ENCODE data around the gene SPEG.

SPEG gene

DNA sequence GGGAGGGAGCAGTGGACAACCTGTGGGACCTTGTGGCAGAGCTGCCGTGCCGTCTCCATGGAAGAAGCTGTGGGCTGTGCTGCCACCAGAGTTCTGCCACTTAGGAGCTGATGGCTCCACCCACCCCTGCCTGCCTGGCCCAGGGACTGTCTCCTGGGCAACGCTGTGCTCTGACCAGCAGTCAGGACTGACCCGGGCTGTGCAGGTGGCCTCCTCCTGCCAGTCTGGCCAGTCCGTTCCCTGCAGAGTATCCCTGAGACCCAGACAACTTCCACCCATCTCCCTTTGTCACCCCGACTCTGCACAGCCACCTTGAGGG, 92.4 kb downstream of the SPEG start:
- no peak for DNase-seq (ENCODE audit: low spot score)

DNA sequence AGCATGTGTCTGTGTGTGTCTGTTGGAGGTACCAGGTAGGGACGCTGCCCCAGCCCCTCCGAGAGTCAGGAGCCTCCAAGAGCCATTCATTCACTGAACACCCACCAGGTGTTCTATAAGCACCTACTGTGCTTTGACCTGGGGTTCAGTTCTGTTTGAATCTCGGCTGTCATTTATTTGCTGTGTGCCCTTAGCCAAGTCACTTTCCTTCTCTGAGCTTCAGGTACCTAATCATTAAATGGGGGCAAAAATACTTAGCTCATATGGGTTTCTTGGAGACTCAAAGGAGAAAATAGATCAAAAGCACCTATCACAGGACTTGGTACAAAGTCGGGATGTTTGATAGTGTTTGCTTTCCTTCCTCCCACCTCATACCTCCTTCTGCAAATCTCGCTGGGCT, 92.8 kb downstream of the SPEG start:
- no peak for DNase-seq (ENCODE audit: low spot score)
- TF ChIP-seq, protein P1, sequence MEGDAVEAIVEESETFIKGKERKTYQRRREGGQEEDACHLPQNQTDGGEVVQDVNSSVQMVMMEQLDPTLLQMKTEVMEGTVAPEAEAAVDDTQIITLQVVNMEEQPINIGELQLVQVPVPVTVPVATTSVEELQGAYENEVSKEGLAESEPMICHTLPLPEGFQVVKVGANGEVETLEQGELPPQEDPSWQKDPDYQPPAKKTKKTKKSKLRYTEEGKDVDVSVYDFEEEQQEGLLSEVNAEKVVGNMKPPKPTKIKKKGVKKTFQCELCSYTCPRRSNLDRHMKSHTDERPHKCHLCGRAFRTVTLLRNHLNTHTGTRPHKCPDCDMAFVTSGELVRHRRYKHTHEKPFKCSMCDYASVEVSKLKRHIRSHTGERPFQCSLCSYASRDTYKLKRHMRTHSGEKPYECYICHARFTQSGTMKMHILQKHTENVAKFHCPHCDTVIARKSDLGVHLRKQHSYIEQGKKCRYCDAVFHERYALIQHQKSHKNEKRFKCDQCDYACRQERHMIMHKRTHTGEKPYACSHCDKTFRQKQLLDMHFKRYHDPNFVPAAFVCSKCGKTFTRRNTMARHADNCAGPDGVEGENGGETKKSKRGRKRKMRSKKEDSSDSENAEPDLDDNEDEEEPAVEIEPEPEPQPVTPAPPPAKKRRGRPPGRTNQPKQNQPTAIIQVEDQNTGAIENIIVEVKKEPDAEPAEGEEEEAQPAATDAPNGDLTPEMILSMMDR (IDR thresholded peaks at IDR 0.05; ENCODE audit: extremely low read depth, missing control alignments): no peak

More for the DNA sequence above, 92.4 kb downstream of the SPEG start:
- TF ChIP-seq, protein P1 (IDR thresholded peaks at IDR 0.05; ENCODE audit: extremely low read depth, missing control alignments): no peak

DNA sequence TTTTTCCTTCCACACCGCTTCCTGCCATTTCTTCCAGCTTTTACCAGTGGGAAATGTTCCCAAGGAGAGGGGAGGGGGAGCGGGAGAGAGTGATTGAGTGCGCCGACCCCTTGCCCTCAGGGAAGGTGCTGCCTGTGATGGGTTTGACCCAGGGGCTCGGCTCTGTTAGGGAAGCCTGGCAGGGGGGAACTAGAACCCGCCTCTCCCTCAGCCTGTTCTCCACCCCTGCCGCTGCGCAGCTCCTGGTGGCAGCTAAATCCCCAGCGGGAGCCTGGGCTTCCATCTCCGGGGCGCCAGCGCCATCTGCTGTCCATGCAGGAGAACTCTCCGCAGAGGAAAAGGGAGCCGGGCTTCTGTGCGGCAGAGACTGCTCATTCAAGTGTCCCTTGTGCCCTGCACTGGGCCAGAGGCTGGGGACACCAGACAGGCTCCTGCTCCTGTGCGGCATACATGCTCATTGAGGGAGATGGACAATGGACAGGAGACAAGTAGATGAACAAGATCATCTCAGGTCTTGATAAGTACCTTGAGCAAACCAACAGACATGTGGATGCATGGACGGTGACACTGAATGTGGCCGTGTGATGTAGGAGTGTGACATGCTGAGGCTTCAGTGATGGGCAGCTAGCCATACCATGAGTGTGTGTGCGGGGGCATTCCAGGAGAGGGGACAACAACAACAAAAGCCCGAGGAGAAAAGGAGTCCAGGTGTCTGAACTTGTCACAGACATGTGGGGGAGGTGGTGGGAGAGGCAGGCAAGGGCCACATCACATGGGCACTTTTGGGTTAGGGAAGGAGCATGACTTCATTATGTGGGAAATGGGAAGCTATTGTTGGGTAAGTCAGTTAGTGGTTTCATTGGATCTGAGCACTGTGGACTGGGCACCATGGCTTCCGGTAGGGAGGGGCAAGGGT, 95.7 kb downstream of the SPEG start:
- DNase-seq (ENCODE audit: low spot score): peak; percentile 93
- TF ChIP-seq, protein P1 (IDR thresholded peaks at IDR 0.05; ENCODE audit: extremely low read depth, missing control alignments): peak; percentile 89

DNA sequence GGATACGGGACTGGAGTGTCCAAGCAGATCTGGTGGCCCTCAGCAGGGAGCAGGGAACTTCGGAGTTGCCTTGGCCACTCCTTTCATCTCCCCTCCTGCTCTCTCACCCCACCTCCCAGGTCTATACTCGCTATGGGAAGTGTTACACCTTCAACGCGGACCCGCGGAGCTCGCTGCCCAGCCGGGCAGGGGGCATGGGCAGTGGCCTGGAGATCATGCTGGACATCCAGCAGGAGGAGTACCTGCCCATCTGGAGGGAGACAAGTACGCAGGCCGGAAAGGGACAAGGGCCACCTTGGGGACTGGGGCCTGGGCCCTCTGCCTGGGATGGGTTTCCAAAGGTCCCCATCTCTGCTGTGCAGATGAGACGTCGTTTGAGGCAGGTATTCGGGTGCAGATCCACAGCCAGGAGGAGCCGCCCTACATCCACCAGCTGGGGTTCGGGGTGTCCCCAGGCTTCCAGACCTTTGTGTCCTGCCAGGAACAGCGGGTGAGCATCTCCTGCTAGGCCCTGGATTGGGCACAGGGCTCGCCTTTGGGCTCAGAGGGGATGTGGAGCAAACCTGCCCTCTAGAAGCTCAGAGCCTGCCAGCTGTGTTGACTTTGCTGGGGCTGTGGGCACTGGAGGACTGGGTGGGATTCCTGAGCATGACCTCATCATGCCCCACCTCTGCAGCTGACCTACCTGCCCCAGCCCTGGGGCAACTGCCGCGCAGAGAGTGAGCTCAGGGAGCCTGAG, 97.2 kb downstream of the SPEG start:
- DNase-seq (ENCODE audit: low spot score): no peak
- TF ChIP-seq, protein P1 (IDR thresholded peaks at IDR 0.05; ENCODE audit: extremely low read depth, missing control alignments): no peak

DNA sequence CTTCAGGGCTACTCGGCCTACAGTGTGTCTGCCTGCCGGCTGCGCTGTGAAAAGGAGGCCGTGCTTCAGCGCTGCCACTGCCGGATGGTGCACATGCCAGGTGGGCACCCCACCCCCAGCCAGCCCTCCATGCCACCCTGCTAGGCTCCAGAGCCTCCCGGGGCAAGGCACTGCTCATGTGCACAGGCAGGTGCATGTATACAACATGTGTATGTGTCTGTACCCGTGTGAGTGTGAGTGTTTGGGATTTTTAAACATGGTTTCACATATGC, 97.7 kb downstream of the SPEG start:
- DNase-seq (ENCODE audit: low spot score): no peak
- TF ChIP-seq, protein P1 (IDR thresholded peaks at IDR 0.05; ENCODE audit: extremely low read depth, missing control alignments): no peak

DNA sequence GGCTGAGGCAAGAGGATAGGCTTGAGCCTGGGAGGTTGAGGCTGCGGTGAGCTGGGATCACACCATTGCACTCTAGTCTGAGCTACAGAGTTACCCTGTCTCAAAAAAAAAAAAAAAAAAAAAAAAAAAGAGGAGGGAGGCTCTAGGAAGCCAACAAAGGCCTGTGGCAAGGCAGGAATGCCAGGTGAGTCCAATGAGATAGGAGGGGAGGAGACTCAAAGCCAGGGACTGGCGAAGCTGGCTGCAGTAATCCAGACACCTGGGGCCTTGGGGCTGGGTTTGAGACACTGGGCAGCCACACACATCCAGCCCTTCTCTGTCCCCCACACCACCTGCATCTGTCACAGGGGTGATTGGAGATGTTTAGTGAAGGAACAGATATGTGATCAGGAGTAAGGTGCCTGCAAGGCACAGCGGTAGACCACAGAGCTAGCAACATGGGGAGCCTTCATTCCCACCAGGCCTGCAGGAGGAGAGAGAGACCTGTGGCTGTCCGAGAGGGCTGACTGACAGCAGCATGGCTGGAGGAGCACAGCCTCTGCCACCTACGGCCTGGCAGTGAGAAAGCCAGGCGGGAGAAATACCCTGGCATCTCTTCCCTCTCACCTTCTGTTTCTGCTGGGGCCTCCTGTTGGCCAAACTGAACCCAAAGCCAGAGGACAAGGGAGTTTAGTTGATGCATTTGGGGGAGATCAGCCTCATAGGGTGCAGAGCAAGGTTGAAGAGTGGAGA, 99.5 kb downstream of the SPEG start:
- TF ChIP-seq, protein P1 (IDR thresholded peaks at IDR 0.05; ENCODE audit: extremely low read depth, missing control alignments): no peak
- no peak for DNase-seq (ENCODE audit: low spot score)

DNA sequence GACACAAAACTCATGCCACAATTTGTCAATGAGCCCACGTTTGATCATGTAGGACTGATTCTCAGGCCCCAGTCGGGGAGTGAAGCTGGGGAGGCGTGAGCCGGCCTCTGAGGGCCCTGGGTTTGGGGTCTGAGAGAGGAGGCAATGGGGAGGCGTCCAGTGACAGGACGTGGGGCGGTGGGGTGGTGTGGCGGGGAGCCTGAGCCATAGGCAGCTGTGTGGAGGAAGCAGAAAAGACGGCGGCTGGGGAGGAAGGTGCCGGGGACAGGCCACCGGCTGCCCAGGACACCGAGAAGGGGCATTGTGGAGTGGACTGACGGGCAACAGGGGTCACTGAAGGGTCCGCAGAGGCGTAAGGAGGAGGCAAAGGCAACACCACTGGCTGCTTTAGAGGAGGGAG, 101.8 kb downstream of the SPEG start:
- TF ChIP-seq, protein P1 (IDR thresholded peaks at IDR 0.05; ENCODE audit: extremely low read depth, missing control alignments): no peak
- DNase-seq (ENCODE audit: low spot score): no peak

Measured in GM20000 (cell line).